Measurements from ENCODE around the gene RBM45. TPM values are rescaled to one million over a fixed set of nuclear protein-coding genes. Genes with fewer than 3 reads are reported as not detected.
A peak's percentile ranks its signal among the peaks of the same experiment; 100 is the strongest.
"Not testable (repeated sequence)": the region's sequence is repeated elsewhere in the genome, so short reads cannot be mapped to it uniquely, and the experiment has no call there.

The RBM45 gene
- 15.9 and 20.6 TPM in 2 replicates for total RNA-seq

GRCh38 chr2:178112202-178113152 lies at the start of gene RBM45:
RBM45 (plus strand) TSS chr2:178112437; CDS start chr2:178112547, 110 bp downstream.
- DNase-seq (ENCODE audit: low read depth in 2 of 2): peak; percentile 91

GRCh38 chr2:178066324-178066723 lies 45.9 kb upstream of the RBM45 start:
- no peak for DNase-seq (ENCODE audit: low read depth in 2 of 2)

GRCh38 chr2:178066890-178067669 lies 45.2 kb upstream of the RBM45 start:
- DNase-seq (ENCODE audit: low read depth in 2 of 2): no peak

- no peak for DNase-seq (ENCODE audit: low read depth in 2 of 2)
These were observed 43.3 kb upstream of the RBM45 start for GRCh38 chr2:178068823-178069454.

- no peak for DNase-seq (ENCODE audit: low read depth in 2 of 2)
These were observed 42.7 kb upstream of the RBM45 start for GRCh38 chr2:178069551-178069950.

GRCh38 chr2:178070824-178071223 lies 41.4 kb upstream of the RBM45 start:
- DNase-seq (ENCODE audit: low read depth in 2 of 2): no peak

- no peak for DNase-seq (ENCODE audit: low read depth in 2 of 2)
These were observed 40.2 kb upstream of the RBM45 start for GRCh38 chr2:178072000-178072382.

GRCh38 chr2:178072383-178073301 lies 39.6 kb upstream of the RBM45 start, which contains the start of gene PDE11A:
PDE11A (minus strand) TSS chr2:178072777; CDS start chr2:178072437, 340 bp downstream.
- peak; percentile 63 to 68 for DNase-seq (ENCODE audit: low read depth in 2 of 2)

- peak in 1 of 2 donors; percentile 23 for DNase-seq (ENCODE audit: low read depth in 2 of 2)
These were observed 37.9 kb upstream of the RBM45 start for GRCh38 chr2:178074123-178075005.

GRCh38 chr2:178075006-178075326 lies 37.3 kb upstream of the RBM45 start:
- DNase-seq (ENCODE audit: low read depth in 2 of 2): no peak

GRCh38 chr2:178076130-178076529 lies 36.1 kb upstream of the RBM45 start:
- DNase-seq (ENCODE audit: low read depth in 2 of 2): no peak

GRCh38 chr2:178079279-178079678 lies 33.0 kb upstream of the RBM45 start:
- DNase-seq (ENCODE audit: low read depth in 2 of 2): not testable (repeated sequence)

- no peak for DNase-seq (ENCODE audit: low read depth in 2 of 2)
These were observed 29.7 kb upstream of the RBM45 start for GRCh38 chr2:178082408-178083045.

- no peak for DNase-seq (ENCODE audit: low read depth in 2 of 2)
These were observed 28.0 kb upstream of the RBM45 start for GRCh38 chr2:178084273-178084672.

GRCh38 chr2:178088774-178089270 lies 23.4 kb upstream of the RBM45 start:
- no peak for DNase-seq (ENCODE audit: low read depth in 2 of 2)

- DNase-seq (ENCODE audit: low read depth in 2 of 2): no peak
These were observed 18.8 kb upstream of the RBM45 start for GRCh38 chr2:178093471-178093870.

- DNase-seq (ENCODE audit: low read depth in 2 of 2): no peak
These were observed 10.7 kb upstream of the RBM45 start for GRCh38 chr2:178101321-178102079.

- no peak for DNase-seq (ENCODE audit: low read depth in 2 of 2)
These were observed 6.7 kb upstream of the RBM45 start for GRCh38 chr2:178105566-178105965.

All from lung microvascular endothelial cell (primary cell).